NCI-H2107 (cell line): ENCODE measurements around the gene ACIN1.

ENCODE experiments used
- DNase-seq: peaks from one replicate; lab custom pipeline; 2025; lab: John Stamatoyannopoulos, UW

Gene ACIN1

GRCh38 chr14:23094666-23095195 is at the start of gene ACIN1:
Gene ACIN1 (minus strand): TSS chr14:23095136. CDS start chr14:23095112, 24 bp downstream.
- DNase-seq = no peak

DNA sequence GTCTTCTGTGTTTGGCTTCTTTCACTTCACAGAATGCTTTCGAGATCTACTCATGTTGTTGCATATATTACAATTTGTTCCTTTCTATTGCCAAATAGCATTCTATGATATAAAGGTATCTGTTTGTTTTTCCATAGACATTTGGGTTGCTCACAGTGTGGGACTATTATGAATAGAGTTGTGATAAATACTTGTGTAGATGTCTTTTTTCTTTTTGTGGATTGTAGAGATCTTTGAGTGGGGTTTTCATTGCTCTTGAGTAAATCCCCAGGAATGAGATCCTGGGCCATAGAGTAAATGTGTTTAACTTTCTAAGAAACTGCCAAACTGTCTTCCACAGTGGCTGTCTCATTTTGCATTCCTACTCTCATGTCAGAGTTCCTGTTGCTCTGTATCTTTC is 49.0 kb upstream of the ACIN1 start:
- no peak for DNase-seq

DNA sequence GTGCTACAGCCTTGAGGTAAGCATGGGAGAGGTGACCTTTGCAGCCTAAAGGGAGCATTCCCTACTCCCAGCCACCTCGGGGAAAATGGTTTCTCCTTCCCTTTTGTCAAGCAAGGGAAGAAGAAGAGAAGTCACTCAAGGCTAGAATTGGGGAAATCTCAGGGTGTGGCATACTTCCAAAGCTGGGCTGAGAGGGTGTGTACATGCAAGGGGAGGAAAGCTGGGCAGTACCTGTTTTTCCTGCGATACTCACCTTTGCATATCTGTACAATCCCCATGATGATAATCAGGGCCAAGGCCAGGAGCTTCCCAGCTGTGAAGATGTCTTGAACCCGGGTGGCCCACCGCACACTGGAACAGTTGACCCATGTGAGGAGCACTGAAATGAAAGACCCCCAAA is 47.9 kb upstream of the ACIN1 start:
- DNase-seq = no peak

- DNase-seq = no peak
Observed at GRCh38 chr14:23141706-23142444, 46.9 kb upstream of the ACIN1 start.

GRCh38 chr14:23140371-23140770 is 45.4 kb upstream of the ACIN1 start:
- no peak for DNase-seq

DNA sequence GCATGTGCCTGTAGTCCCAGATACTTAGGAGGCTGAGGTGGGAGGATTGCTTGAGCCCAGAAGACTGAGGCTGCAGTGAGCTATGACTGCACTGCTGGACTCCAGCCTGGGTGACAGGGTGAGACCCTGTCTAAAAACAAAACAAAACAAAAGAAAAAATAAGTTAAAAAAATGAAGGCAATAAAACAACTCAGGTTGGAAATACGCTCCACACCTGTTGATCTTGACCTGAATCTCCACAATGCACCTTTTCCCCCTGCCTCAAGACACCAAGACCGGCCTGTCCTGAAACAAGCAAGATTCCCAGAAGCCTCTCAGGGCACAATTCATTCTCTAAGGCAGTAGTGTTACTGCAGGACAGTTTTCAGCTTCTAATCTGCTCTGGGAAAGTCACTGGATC is 44.9 kb upstream of the ACIN1 start:
- DNase-seq = no peak

DNA sequence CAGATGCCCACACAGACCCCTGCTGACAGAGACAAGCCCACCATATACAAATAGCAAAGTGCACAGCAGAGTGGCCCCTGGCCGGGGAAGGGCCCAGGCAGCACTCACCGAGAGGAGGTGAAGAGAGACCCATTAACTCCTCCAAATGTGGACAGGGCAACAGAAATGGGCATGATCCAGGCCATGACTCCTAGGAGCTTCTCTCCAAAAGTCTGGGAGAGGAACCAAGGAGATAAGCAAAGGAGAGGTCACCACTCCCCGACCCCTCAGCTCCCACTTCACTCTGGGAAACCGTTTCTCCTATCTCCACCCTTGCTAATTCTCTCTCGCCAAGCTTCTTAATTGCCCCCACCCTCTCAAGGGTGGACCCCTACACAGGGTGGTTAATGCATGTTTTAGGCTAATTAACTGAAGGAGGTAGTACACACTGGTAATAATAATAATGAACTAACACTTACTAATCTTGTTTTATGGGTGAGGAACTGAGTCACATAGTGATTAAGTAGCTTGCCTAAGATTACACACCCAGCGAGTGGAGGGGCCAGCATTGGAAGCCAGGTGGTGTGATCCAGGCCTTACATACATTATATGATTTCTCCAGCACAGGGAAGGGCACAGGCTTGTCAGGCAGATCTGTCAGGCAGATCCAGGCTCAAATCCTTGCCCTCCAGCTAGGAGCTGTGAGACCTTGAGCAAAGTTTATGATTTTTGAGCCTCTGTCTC is 43.0 kb upstream of the ACIN1 start:
- DNase-seq = no peak

GRCh38 chr14:23137192-23137812 is 42.4 kb upstream of the ACIN1 start:
- no peak for DNase-seq

GRCh38 chr14:23136566-23137133 is 41.7 kb upstream of the ACIN1 start:
- no peak for DNase-seq

DNA sequence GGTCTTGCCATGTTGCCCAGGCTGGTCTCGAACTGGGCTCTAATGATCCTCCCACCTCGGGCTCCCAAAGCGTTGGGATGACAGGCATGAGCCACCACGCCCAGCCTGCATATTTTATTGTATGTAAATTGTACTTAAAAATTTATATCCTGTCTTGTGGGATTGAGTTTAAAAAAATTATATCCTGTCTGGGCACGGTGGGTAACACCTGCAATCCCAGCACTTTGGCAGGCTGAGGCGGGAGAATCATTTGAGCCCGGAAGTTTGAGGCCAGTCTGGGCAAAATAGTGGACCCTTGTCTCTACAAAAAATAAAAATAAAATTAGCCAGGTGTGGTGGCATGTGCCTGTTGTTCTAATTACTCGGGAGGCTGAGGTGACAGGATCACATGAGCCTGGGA is 38.0 kb upstream of the ACIN1 start:
- no peak for DNase-seq

GRCh38 chr14:23131482-23131881 is 36.5 kb upstream of the ACIN1 start:
- no peak for DNase-seq

DNA sequence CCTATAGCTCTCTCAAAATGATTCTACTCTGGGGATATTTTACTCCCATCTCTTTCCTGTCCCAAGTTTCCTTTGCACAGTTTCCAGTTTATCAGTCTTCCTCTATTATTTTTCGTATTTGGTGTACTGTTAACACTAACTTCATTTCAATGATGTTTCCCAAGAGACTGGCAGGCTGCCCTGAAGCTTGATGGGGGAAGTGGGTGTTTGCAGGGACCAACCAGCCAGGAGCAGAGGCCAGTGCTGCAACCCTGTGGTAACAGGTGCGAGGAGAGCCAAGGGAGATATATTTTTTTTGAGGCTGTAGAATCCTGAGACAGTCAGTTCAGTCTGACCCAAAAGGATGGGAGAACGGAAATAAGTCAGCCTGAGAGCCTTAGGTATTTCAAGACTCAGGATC is 35.9 kb upstream of the ACIN1 start:
- DNase-seq = no peak

DNA sequence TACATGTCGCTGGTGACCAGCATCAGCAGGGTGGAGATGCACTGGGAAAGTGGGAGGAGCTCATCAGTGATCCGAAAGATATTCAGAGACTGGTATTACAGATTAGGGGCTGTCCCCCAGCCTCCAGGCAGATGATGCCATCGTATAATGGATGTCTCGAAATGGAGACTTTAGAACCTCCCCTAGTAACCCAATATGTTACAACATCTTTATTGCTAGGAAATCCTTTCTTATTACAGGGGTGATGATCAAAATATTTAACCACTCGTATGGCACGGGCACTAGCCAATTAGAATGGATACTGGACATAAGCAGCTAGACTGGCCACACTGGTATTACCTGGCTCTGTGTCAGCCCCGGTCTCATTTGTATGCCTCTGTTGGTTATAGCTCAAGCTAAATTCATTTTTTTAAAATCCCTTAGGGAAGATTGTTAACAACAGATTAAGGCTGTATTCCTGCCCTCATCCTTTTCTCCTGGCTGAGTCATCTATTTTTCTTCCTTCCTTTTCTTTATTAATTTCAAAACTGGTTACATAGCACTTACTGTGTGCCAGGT is 34.9 kb upstream of the ACIN1 start:
- DNase-seq = no peak

DNA sequence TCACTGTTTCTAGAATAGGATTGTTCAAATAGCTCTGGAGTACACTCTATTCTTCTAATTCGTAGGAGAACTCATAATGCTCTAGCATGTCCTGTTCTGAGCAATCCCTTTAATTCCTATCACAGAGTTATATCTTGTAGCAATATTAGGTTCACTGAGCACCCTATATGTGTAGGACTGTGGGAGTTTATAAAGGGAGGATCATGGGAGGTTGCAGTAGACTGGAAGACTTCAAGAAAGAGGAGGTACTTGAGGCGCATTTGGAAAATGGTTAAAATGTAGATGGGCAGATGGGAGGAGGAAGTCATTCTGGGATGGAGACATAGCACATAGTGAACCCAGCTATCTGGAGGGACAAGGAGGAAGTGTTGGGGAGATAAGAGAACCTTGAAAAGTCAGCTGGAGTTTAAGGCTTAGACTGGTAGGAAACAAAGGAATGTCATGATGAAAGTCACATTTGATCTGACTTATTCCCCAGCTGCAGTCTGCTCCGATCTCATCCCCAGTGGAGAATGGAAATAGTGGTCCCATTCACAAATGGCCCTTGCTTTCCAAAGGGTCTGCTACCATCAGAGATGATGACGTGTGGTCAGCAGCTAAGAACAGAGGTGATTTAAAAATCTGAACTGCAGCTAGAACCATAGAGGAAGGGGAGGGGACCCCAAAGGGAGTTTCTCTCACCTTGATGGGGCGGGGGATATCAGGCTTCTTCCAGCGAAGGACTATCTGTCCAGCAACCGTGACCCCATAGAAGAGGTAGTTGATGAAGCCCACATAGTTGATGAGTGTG is 34.2 kb upstream of the ACIN1 start:
- DNase-seq = no peak

GRCh38 chr14:23127861-23128260 is 32.9 kb upstream of the ACIN1 start:
- DNase-seq = no peak

GRCh38 chr14:23126548-23127278 is 31.8 kb upstream of the ACIN1 start:
- no peak for DNase-seq

GRCh38 chr14:23125933-23126524 is 31.1 kb upstream of the ACIN1 start:
- no peak for DNase-seq

DNA sequence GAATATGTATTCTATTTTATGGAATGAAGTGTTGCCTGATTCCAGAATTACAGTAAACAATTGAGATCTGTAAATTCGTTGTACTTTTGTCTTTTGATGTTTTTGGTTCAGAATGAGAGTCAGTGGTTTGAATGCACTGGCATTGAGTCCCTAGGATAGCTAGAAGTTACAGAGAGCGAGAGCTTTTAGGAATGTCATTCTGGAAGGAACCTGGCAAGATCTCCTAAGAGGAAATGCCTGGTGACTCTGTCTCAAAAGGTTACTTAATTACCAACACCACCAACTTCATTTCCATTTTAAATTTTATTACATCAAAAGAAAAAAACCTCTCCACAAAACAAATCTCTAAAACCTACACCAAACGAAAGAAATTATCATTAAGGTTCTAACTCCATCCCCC is 30.1 kb upstream of the ACIN1 start:
- DNase-seq = no peak

GRCh38 chr14:23124337-23124954 is 29.5 kb upstream of the ACIN1 start:
- DNase-seq = no peak

DNA sequence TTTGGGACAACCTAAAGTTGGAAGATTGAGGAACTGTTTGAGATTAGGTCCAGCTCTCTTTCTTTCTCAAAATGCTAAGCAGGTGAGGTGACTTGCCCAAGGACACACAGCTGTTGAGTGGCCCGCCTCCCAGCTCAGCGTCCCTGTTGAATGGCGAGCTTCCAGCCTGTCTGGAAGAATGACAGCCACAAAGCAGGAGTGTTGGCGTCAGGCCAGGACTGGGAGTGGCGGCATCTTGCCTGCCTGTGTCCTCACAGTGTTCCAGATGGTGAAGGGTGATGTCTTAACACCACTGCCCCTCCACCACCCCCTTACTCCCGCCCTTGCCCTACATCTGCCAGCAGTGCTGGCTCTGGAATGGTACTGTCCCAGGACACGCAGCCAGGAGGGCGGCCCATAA is 28.5 kb upstream of the ACIN1 start:
- no peak for DNase-seq
